Sigmoid colon (tissue), 7 donors: ENCODE measurements around the gene NBAS. TPM values are rescaled to one million over a fixed set of nuclear protein-coding genes. Genes with fewer than 3 reads are reported as not detected.

Experiments
- DNase-seq: peaks from one replicate; pipeline ENCODE4 v3.0.0-alpha.2; 2019
- H3K27ac ChIP-seq, 4 donors: fragments of 200-600 bp; sonication (generic); one replicate each; pipeline ENCODE4 v1.5.1; 2016 to 2019; ENCODE audit warnings: mild to moderate bottlenecking in 1 of 4
- H3K27me3 ChIP-seq, 3 donors: fragments of 200-600 bp; sonication (generic); one replicate each; pipeline ENCODE4 v1.5.1; 2019; ENCODE audit warnings: mild to moderate bottlenecking in 1 of 3
- H3K36me3 ChIP-seq, 4 donors: fragments of 200-600 bp; sonication (generic); one replicate each; pipeline ENCODE4 v1.5.1; 2016 to 2019
- H3K4me1 ChIP-seq, 4 donors: fragments of 200-600 bp; sonication (generic); one replicate each; pipeline ENCODE4 v1.5.1; 2017 to 2019
- H3K4me3 ChIP-seq, 4 donors: fragments of 200-600 bp; sonication (generic); one replicate each; pipeline ENCODE4 v1.5.1; 2017 to 2019; ENCODE audit warnings: mild to moderate bottlenecking in 2 of 4, moderate library complexity in 1 of 4
- H3K9me3 ChIP-seq, 4 donors: fragments of 200-600 bp in 3 of 4; sonication (generic) in 3 of 4; one replicate each; pipeline versions ENCODE4 v1.5.1 to v1.6.1; 2013 to 2019
- CTCF ChIP-seq, 4 experiments: fragments of 450-650 bp in 3 of 4; fragments of 200-600 bp in 1 of 4; IDR thresholded peaks; one replicate each; pipeline ENCODE4 v1.5.1; 2016 to 2019; ENCODE audit warnings: antibody characterized with exemption in 4 of 4, mild to moderate bottlenecking in 3 of 4, moderate library complexity in 2 of 4
- EP300 ChIP-seq, 4 donors: sonication (generic); formaldehyde crosslinking; IDR thresholded peaks; one replicate each; pipeline ENCODE4 v1.6.1; 2017; ENCODE audit warnings: antibody characterized with exemption in 4 of 4
- POLR2A ChIP-seq, 2 donors: fragments of 450-650 bp; IDR thresholded peaks; one replicate each; pipeline ENCODE4 v1.6.1; 2016; ENCODE audit warnings: antibody characterized with exemption in 2 of 2, mild to moderate bottlenecking in 2 of 2, moderate library complexity in 2 of 2
- POLR2AphosphoS5 ChIP-seq, 4 donors: sonication (generic); formaldehyde crosslinking; IDR thresholded peaks; one replicate each; pipeline ENCODE4 v1.6.1; 2017; ENCODE audit warnings: antibody characterized with exemption in 4 of 4
- WGBS, 2 donors: extraction: QIAGEN DNeasy Blood & Tissue Kit; methylation state at CpG; one replicate each; pipeline ENCODE4 v1.1.7; 2013; 5-methylcytosine and 5-hydroxymethylcytosine counted together
- intact Hi-C: fragments of 100-400 bp; cut with DNase I; formaldehyde crosslinking; loops from one replicate; pipeline ENCODE4 v1.15.1; 2023
- polyA plus RNA-seq, 3 donors: library from polyadenylated mRNA; stranded (reverse); fragments of 200-250 nt; gene quantifications; one replicate each; pipeline ENCODE4 v1.2.3, GENCODE V29; 2013
- total RNA-seq, 4 donors: library from RNA; depleted of rRNA; stranded (reverse); fragments of >200 nt; gene quantifications; one replicate each; pipeline ENCODE4 v1.1.0, GENCODE V29; 2016
- donor health status: healthy with polysubstance abuse.
- donor health status: Bipolar disorder and iron deficiency.
- donor health status: healthy.

Gene NBAS
- total and polyA plus RNA-seq, 7 donors = 3.9 to 53.2 (median 41.9) TPM

GRCh38 chr2:15388406-15389325, 172.5 kb downstream of the NBAS start:
- no peaks in the 10 kb centered on the region for H3K9me3 ChIP-seq
- intact Hi-C loops = no loop called here
- no peaks in the 10 kb centered on the region for H3K27me3 ChIP-seq
- H3K36me3 ChIP-seq = peaks cover 0 to 26% (median 3%) of the 10 kb centered on the region in 4 donors
- no peak overlapping the region for H3K4me3 ChIP-seq
- DNase-seq = no peak
- no peak for TF ChIP-seq EP300 (IDR thresholded peaks at IDR 0.05)
- TF ChIP-seq POLR2AphosphoS5 (IDR thresholded peaks at IDR 0.05) = no peak
- no peak for TF ChIP-seq POLR2A (IDR thresholded peaks at IDR 0.05)
- TF ChIP-seq CTCF (IDR thresholded peaks at IDR 0.05) = no peak
- WGBS, 2 donors = 93 to 96% methylated on average over 5 of the region's 5 CpGs
- H3K27ac ChIP-seq = no peak overlapping the region
- no peaks in the 10 kb centered on the region for H3K4me1 ChIP-seq

- H3K27me3 ChIP-seq = no peaks in the 10 kb centered on the region
- DNase-seq = no peak
- no peaks in the 10 kb centered on the region for H3K4me1 ChIP-seq
- peaks cover 0 to 40% (median 0%) of the 10 kb centered on the region in 4 donors for H3K36me3 ChIP-seq
- H3K4me3 ChIP-seq = no peak overlapping the region
- intact Hi-C loops = no loop called here
- H3K27ac ChIP-seq = no peak overlapping the region
- no peak for TF ChIP-seq EP300 (IDR thresholded peaks at IDR 0.05)
- TF ChIP-seq POLR2A (IDR thresholded peaks at IDR 0.05) = no peak
- TF ChIP-seq POLR2AphosphoS5 (IDR thresholded peaks at IDR 0.05) = no peak
- no peak for TF ChIP-seq CTCF (IDR thresholded peaks at IDR 0.05)
- 99 to 100% methylated on average over 1 of the region's 1 CpG for WGBS, 2 donors
- no peaks in the 10 kb centered on the region for H3K9me3 ChIP-seq
Observed at GRCh38 chr2:15385184-15385583, 175.9 kb downstream of the NBAS start.

- no peak overlapping the region for H3K4me3 ChIP-seq
- no peaks in the 10 kb centered on the region for H3K27me3 ChIP-seq
- H3K4me1 ChIP-seq = no peaks in the 10 kb centered on the region
- no peak overlapping the region for H3K27ac ChIP-seq
- no peaks in the 10 kb centered on the region for H3K9me3 ChIP-seq
- TF ChIP-seq POLR2A (IDR thresholded peaks at IDR 0.05) (no peak), POLR2AphosphoS5 (IDR thresholded peaks at IDR 0.05) (no peak), CTCF (IDR thresholded peaks at IDR 0.05) (no peak), EP300 (IDR thresholded peaks at IDR 0.05) (no peak)
- intact Hi-C loops = no loop called here
- WGBS, 2 donors = 96 to 98% methylated on average over 7 of the region's 7 CpGs
- no peak for DNase-seq
- peaks cover 0 to 36% (median 0%) of the 10 kb centered on the region in 4 donors for H3K36me3 ChIP-seq
Observed at GRCh38 chr2:15383695-15384350, 177.3 kb downstream of the NBAS start.

GRCh38 chr2:15378148-15378908, 182.8 kb downstream of the NBAS start:
- WGBS, 2 donors = 75 to 84% methylated on average over 6 of the region's 6 CpGs
- Histone ChIP-seq H3K4me3 (no peak overlapping the region), H3K9me3 (no peaks in the 10 kb centered on the region), H3K4me1 (no peaks in the 10 kb centered on the region), H3K27ac (no peak overlapping the region), H3K36me3 (peaks cover 0 to 57% (median 0%) of the 10 kb centered on the region in 4 donors), H3K27me3 (no peaks in the 10 kb centered on the region)
- DNase-seq = no peak
- intact Hi-C loops = no loop called here
- TF ChIP-seq CTCF (IDR thresholded peaks at IDR 0.05) (no peak), POLR2A (IDR thresholded peaks at IDR 0.05) (no peak)
